ENCODE data around the gene SPRYD7.

The SPRYD7 gene

GRCh38 chr13:49877629-49878218 lies 58.4 kb downstream of the SPRYD7 start:
- no peak for TF ChIP-seq CTCF (IDR thresholded peaks at IDR 0.05; ENCODE audit: low read depth, low read length)
- DNase-seq (ENCODE audit: extremely low read depth, low read depth): no peak

GRCh38 chr13:49874430-49874829 lies 61.7 kb downstream of the SPRYD7 start:
- no peak for TF ChIP-seq CTCF (IDR thresholded peaks at IDR 0.05; ENCODE audit: low read depth, low read length)
- DNase-seq (ENCODE audit: extremely low read depth, low read depth): no peak

GRCh38 chr13:49869519-49869918 lies 66.6 kb downstream of the SPRYD7 start:
- TF ChIP-seq CTCF (IDR thresholded peaks at IDR 0.05; ENCODE audit: low read depth, low read length): peak; percentile 31
- DNase-seq (ENCODE audit: extremely low read depth, low read depth): no peak

- TF ChIP-seq CTCF (IDR thresholded peaks at IDR 0.05; ENCODE audit: low read depth, low read length): no peak
- DNase-seq (ENCODE audit: extremely low read depth, low read depth): no peak
These were observed 68.3 kb downstream of the SPRYD7 start for GRCh38 chr13:49867834-49868233.

GRCh38 chr13:49865218-49865617 lies 70.9 kb downstream of the SPRYD7 start:
- TF ChIP-seq CTCF (IDR thresholded peaks at IDR 0.05; ENCODE audit: low read depth, low read length): no peak
- DNase-seq (ENCODE audit: extremely low read depth, low read depth): no peak

GRCh38 chr13:49864509-49864908 lies 71.6 kb downstream of the SPRYD7 start:
- DNase-seq (ENCODE audit: extremely low read depth, low read depth): no peak
- TF ChIP-seq CTCF (IDR thresholded peaks at IDR 0.05; ENCODE audit: low read depth, low read length): no peak

All from AG09319 (cell line).